NOMO-1 (cell line): Measurements from ENCODE around the gene TRAF4.
"Not testable (repeated sequence)": the region's sequence is repeated elsewhere in the genome, so short reads cannot be mapped to it uniquely, and the experiment has no call there.

Experiments
- DNase-seq, 2 experiments: peaks; one replicate each; lab custom pipeline; 2025; ENCODE audit not compliant: unreplicated experiment in 2 of 2; lab: John Stamatoyannopoulos, UW

Gene TRAF4

DNA sequence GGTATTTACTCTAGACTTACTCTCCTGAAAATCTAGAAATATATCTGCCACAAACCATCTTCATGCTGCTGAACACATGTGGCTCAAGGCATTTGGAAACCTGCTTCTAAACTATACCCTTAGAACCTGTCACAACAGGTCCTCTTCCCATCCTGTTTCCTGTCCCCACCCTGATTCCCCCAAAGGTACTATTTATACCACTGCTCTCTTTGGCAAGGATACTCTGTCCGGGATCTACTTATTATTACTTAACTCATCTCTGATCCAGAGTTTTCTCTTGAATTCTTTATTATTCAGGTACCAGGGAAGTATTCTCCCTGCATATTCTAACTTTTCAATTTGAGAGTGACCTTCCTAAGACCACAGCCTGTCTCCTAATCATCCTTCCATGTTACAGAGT is 33.4 kb downstream of the TRAF4 start:
- DNase-seq: no peak

GRCh38 chr17:28779601-28780000 is 35.8 kb downstream of the TRAF4 start:
- not testable (repeated sequence) for DNase-seq

- no peak for DNase-seq
These were observed 39.4 kb downstream of the TRAF4 start for GRCh38 chr17:28783161-28783560.

DNA sequence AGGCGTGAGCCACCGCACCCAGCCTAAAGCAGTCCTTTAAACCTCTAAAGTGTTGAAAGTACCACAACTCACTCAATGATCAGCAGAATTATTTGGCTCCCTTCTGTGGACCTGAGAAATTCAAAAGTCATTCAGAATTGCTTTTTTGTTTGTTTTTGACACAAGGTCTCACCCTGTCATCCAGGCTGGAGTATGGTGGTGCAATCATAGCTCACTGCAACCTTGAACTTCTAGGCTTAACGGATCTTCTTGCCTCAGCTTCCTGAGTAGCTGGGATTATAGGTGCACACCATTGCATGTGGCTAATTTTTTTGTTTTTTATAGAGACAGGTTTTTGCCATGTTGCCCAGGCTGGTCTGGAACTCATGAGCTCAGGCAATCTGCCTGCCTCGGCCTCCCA is 44.3 kb downstream of the TRAF4 start:
- DNase-seq: no peak

- peak in 1 of 2 experiments; percentile 48 for DNase-seq
These were observed 49.3 kb downstream of the TRAF4 start for GRCh38 chr17:28792877-28793661.

- DNase-seq: not testable (repeated sequence)
These were observed 51.1 kb downstream of the TRAF4 start for GRCh38 chr17:28794846-28795441.

- peak in 1 of 2 experiments; percentile 24 for DNase-seq
These were observed 52.3 kb downstream of the TRAF4 start for GRCh38 chr17:28796062-28796461.
